ENCODE results near the gene CCSER1.
"Not testable (repeated sequence)": the region's sequence is repeated elsewhere in the genome, so short reads cannot be mapped to it uniquely, and the experiment has no call there.

The CCSER1 gene

DNA sequence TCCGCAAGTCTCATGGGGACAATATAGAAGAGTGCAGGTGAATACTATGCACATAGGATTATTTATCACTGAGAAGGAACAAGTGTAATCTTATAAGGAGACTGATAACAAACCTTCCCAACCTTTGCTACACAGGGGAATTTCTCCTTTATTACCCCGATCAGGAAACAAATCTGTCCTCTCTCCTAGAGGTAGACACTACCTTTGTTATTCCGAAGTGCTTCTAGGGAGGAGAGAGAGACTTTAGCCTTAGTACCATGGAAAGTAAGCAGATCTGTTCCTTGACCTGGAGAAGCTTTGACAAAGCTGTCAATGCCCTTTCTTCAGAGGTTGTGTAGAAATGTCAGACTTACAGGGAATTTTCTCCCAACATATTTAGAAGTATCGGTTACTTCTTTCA, 475.5 kb downstream of the CCSER1 start:
- Mint-ChIP-seq H3K27ac (no peak overlapping the region), H3K27me3 (no peaks in the 10 kb centered on the region), H3K4me3 (no peak overlapping the region), H3K9me3 (no peaks in the 10 kb centered on the region), H3K4me1 (ENCODE audit: low read depth) (no peaks in the 10 kb centered on the region), H3K36me3 (ENCODE audit: low read depth) (no peaks in the 10 kb centered on the region)

DNA sequence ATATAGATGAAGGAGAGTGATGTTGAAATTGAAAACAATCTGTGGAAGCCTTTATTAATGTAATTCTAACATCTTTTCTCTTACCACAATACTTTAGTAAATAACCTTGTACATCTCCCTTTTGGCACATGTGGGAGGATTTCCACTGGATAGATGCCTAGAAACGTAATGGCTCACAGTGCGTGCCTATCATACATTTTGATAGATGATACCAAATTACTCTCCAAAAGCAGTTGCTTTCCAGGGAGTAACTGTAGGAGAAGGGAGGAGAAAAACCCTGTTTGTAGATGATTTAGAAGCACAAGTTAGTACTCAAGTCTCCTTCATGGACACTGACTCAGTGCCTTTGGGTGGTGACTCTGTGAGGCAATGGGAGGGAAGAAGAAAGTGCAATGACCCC, 476.3 kb downstream of the CCSER1 start:
- H3K9me3 Mint-ChIP-seq = no peaks in the 10 kb centered on the region
- no peaks in the 10 kb centered on the region for H3K36me3 Mint-ChIP-seq (ENCODE audit: low read depth)
- H3K4me3 Mint-ChIP-seq = no peak overlapping the region
- H3K4me1 Mint-ChIP-seq (ENCODE audit: low read depth) = no peaks in the 10 kb centered on the region
- no peak overlapping the region for H3K27ac Mint-ChIP-seq
- H3K27me3 Mint-ChIP-seq = no peaks in the 10 kb centered on the region

GRCh38 chr4:90606781-90607180, 479.6 kb downstream of the CCSER1 start:
- Mint-ChIP-seq H3K36me3 (ENCODE audit: low read depth) (no peaks in the 10 kb centered on the region), H3K4me3 (no peak overlapping the region), H3K9me3 (no peaks in the 10 kb centered on the region), H3K4me1 (ENCODE audit: low read depth) (no peaks in the 10 kb centered on the region), H3K27me3 (no peaks in the 10 kb centered on the region), H3K27ac (no peak overlapping the region)

GRCh38 chr4:90614371-90614770, 487.2 kb downstream of the CCSER1 start:
- H3K27me3 Mint-ChIP-seq = no peaks in the 10 kb centered on the region
- H3K27ac Mint-ChIP-seq = no peak overlapping the region
- no peaks in the 10 kb centered on the region for H3K36me3 Mint-ChIP-seq (ENCODE audit: low read depth)
- H3K4me1 Mint-ChIP-seq (ENCODE audit: low read depth) = no peaks in the 10 kb centered on the region
- peaks cover 4% of the 10 kb centered on the region for H3K9me3 Mint-ChIP-seq
- no peak overlapping the region for H3K4me3 Mint-ChIP-seq

GRCh38 chr4:90621080-90621479, 493.9 kb downstream of the CCSER1 start:
- Mint-ChIP-seq H3K9me3 (peaks cover 3% of the 10 kb centered on the region), H3K4me1 (ENCODE audit: low read depth) (no peaks in the 10 kb centered on the region)

DNA sequence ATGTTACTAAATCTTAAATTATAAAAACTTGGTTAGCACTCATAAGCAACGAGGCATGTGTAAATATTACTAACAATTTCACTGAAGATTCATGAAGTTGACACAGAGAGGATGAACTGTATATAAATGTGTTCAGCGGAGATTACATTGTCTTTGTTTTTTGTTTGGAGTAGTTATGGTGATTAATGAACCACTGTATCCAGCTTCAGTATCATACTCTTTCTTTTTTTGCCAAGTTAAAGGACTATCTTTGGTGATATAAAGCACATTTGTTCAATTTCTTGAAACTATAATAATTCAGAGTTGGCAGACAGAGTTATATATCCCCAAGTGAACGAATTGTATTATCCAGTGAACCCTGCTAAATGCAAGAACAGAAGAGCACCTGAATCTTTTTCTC, 497.6 kb downstream of the CCSER1 start:
- no peak overlapping the region for H3K4me3 Mint-ChIP-seq
- H3K9me3 Mint-ChIP-seq = peaks cover 3% of the 10 kb centered on the region
- H3K4me1 Mint-ChIP-seq (ENCODE audit: low read depth) = no peaks in the 10 kb centered on the region
- H3K27ac Mint-ChIP-seq = no peak overlapping the region
- H3K27me3 Mint-ChIP-seq = no peaks in the 10 kb centered on the region
- H3K36me3 Mint-ChIP-seq (ENCODE audit: low read depth) = no peaks in the 10 kb centered on the region

More at GRCh38 chr4:90621080-90621479, 493.9 kb downstream of the CCSER1 start:
- H3K4me3 Mint-ChIP-seq = no peak overlapping the region
- H3K27ac Mint-ChIP-seq = no peak overlapping the region
- no peaks in the 10 kb centered on the region for H3K27me3 Mint-ChIP-seq
- no peaks in the 10 kb centered on the region for H3K36me3 Mint-ChIP-seq (ENCODE audit: low read depth)

DNA sequence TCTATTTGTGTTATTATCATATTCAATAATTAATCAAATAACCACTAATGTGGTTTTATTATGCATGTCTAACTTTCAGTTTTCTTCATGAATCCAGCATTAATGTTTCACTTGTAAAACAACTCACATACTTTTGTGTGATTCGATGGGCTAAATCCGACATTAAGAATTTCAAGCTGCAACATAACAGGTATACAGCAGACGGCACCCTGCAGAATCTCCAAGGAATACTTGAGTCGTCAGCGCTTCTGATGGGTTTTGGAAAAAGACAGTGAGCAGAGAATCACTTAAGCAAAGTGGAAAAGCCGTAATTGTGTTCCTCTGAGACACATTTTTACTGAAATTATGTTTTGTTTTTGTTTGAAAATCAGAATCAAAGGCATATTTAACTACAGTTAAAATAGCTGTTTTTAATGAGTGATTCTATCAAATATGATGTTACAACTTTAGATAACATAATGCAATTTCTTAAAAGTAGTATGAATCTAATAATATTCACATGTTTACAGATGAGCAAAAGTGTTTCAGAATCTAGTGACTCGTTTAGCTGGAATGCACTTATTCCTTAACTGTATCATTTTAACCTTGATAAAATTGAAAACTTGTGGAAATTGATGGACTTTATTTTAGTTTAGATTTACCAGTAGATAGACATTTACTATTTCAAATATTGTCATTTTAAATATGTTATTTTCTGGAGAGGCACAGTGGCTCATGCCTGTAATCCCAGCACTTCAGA, 514.8 kb downstream of the CCSER1 start:
- Mint-ChIP-seq H3K4me1 (ENCODE audit: low read depth) (no peaks in the 10 kb centered on the region), H3K27ac (no peak overlapping the region), H3K4me3 (no peak overlapping the region), H3K27me3 (no peaks in the 10 kb centered on the region), H3K36me3 (ENCODE audit: low read depth) (no peaks in the 10 kb centered on the region), H3K9me3 (peaks cover 10% of the 10 kb centered on the region)

GRCh38 chr4:90643156-90643555, 516.0 kb downstream of the CCSER1 start:
- Mint-ChIP-seq H3K9me3 (peaks cover 10% of the 10 kb centered on the region), H3K4me3 (no peak overlapping the region), H3K36me3 (ENCODE audit: low read depth) (no peaks in the 10 kb centered on the region), H3K27ac (no peak overlapping the region), H3K27me3 (no peaks in the 10 kb centered on the region), H3K4me1 (ENCODE audit: low read depth) (no peaks in the 10 kb centered on the region)

DNA sequence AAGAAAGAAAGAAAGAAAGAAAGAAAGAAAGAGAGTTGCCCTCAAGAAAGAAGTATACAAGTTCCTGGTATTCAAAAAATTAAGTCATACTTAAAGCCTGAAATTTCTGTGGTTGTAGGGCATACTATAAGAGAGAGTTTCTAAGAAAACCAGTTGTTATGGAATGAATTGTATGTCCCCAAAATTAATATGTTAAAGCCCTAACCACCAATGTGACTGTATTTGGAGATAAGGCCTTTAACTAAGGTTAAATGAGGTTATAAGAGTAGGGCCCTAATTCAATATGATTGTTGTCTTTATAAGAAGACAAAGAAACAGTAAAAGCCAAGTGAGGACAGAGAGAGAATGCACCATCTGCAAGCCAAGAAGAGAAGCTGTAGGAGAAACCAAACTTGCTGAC, 521.1 kb downstream of the CCSER1 start:
- Mint-ChIP-seq H3K27ac (no peak overlapping the region), H3K4me1 (ENCODE audit: low read depth) (no peaks in the 10 kb centered on the region), H3K27me3 (no peaks in the 10 kb centered on the region), H3K4me3 (no peak overlapping the region), H3K9me3 (peaks cover 10% of the 10 kb centered on the region), H3K36me3 (ENCODE audit: low read depth) (no peaks in the 10 kb centered on the region)

DNA sequence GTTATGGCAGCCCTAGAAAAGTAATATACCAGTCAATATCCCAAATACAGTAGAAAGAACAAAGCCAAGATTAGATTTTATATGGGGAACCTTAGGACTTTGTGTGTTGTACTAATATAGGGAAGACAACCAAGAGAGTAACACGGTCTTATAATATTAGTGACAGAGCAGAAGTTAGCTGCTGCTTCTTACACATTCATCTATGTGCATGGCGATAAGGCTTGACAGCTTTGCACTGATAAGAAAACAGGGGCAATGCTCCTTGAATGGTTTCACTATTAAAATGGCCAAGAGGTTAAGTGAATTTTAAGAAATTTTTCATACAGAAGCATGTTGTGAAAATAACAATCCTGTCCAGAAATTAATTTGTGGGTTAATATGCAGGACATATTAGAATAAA, 521.6 kb downstream of the CCSER1 start:
- H3K4me3 Mint-ChIP-seq = no peak overlapping the region
- no peaks in the 10 kb centered on the region for H3K36me3 Mint-ChIP-seq (ENCODE audit: low read depth)
- H3K4me1 Mint-ChIP-seq (ENCODE audit: low read depth) = no peaks in the 10 kb centered on the region
- no peaks in the 10 kb centered on the region for H3K27me3 Mint-ChIP-seq
- H3K27ac Mint-ChIP-seq = no peak overlapping the region
- peaks cover 10% of the 10 kb centered on the region for H3K9me3 Mint-ChIP-seq

DNA sequence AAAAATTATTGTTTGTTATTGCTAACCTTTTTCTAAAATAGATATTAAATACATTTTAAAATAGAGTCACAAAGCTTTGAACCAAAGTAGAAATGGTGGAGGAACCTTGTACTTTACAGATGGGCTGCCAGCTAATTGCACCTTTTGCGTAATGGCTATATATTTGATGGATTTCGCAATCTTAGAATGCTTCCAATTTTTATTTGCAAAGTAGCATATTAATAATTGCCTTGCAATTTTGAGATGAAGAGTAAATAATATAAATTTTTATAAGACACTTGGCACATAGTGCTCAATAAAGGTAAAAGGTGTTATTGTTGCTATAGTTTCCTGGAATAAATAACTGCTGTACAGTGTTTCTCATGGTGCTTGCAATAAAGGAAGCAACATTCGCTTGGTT, 533.5 kb downstream of the CCSER1 start:
- H3K9me3 Mint-ChIP-seq = peaks cover 9% of the 10 kb centered on the region
- H3K4me3 Mint-ChIP-seq = no peak overlapping the region
- H3K4me1 Mint-ChIP-seq (ENCODE audit: low read depth) = no peaks in the 10 kb centered on the region
- H3K27me3 Mint-ChIP-seq = no peaks in the 10 kb centered on the region
- H3K36me3 Mint-ChIP-seq (ENCODE audit: low read depth) = no peaks in the 10 kb centered on the region
- no peak overlapping the region for H3K27ac Mint-ChIP-seq

- Mint-ChIP-seq H3K4me3 (no peak overlapping the region), H3K9me3 (peaks cover 3% of the 10 kb centered on the region), H3K4me1 (ENCODE audit: low read depth) (no peaks in the 10 kb centered on the region), H3K27ac (no peak overlapping the region), H3K27me3 (no peaks in the 10 kb centered on the region), H3K36me3 (ENCODE audit: low read depth) (no peaks in the 10 kb centered on the region)
Observed at GRCh38 chr4:90670183-90670582, 543.0 kb downstream of the CCSER1 start.

DNA sequence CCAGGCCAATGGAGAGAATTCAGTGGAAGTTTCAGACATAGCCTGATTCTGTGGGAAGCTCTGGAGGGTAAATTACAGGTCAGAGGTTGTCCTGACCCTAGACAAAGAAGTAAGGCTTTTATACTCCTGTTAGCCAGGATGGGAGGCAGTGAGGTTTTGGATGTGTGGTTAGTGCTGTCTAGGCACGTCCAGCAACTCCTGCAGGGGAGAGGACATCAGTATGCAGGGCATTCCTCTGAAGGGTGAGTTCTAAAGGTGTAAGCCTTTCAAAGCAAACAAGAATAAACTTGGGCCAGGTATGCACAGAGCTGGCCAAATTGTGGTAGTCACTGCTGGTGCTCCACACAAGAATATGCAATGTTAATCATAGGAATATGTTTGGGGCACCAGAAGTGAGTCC, 562.5 kb downstream of the CCSER1 start:
- H3K4me1 Mint-ChIP-seq (ENCODE audit: low read depth) = no peaks in the 10 kb centered on the region

GRCh38 chr4:90695411-90695810, 568.2 kb downstream of the CCSER1 start:
- no peak overlapping the region for H3K4me3 Mint-ChIP-seq

More for the DNA sequence above, 562.5 kb downstream of the CCSER1 start:
- H3K27ac Mint-ChIP-seq = no peak overlapping the region
- H3K9me3 Mint-ChIP-seq = no peaks in the 10 kb centered on the region
- no peaks in the 10 kb centered on the region for H3K27me3 Mint-ChIP-seq
- H3K4me3 Mint-ChIP-seq = no peak overlapping the region
- no peaks in the 10 kb centered on the region for H3K36me3 Mint-ChIP-seq (ENCODE audit: low read depth)

DNA sequence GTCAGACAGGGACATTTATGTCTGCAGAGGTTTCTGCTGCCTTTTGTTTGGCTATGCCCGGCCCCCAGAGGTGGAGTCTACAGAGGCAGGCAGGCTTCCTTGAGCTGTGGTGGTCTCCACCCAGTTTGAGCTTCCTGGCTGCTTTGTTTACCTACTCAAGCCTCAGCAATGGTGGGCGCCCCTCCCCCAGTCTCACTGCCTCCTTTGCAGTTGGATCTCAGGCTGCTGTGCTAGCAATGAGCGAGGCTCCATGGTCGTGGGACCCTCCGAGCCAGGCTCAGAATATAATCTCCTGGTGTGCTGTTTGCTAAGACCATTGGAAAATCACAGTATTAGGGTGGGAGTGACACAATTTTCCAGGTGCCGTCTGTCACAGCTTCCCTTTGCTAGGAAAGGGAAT, 578.3 kb downstream of the CCSER1 start:
- not testable (repeated sequence) for H3K27me3 Mint-ChIP-seq; H3K4me3 Mint-ChIP-seq; H3K27ac Mint-ChIP-seq; H3K4me1 Mint-ChIP-seq (ENCODE audit: low read depth); H3K36me3 Mint-ChIP-seq (ENCODE audit: low read depth); H3K9me3 Mint-ChIP-seq

More at GRCh38 chr4:90695411-90695810, 568.2 kb downstream of the CCSER1 start:
- H3K9me3 Mint-ChIP-seq = peaks cover 13% of the 10 kb centered on the region
- no peaks in the 10 kb centered on the region for H3K4me1 Mint-ChIP-seq (ENCODE audit: low read depth)
- no peak overlapping the region for H3K27ac Mint-ChIP-seq
- no peaks in the 10 kb centered on the region for H3K27me3 Mint-ChIP-seq
- no peaks in the 10 kb centered on the region for H3K36me3 Mint-ChIP-seq (ENCODE audit: low read depth)

DNA sequence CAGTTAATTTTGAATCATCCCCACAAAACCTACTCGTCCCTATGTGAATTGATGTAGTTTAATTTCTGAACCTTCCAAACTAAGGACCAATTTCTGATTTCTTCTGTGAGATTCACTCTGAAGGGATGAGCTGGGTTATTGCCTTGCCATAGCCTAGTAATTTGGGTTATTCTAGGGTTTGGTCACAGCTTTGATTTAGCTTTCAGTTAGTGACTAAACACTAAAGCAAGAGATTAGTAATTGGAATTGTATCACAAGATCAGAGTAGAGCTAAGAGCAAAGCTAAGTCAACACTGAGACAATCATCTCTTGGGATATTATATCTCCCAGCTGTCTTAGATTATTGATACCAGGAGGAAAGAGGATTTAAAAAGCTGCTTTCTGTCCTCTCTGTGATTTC, 588.0 kb downstream of the CCSER1 start:
- Mint-ChIP-seq H3K9me3 (peaks cover 6% of the 10 kb centered on the region), H3K27me3 (no peaks in the 10 kb centered on the region), H3K4me1 (ENCODE audit: low read depth) (no peaks in the 10 kb centered on the region), H3K4me3 (no peak overlapping the region), H3K36me3 (ENCODE audit: low read depth) (no peaks in the 10 kb centered on the region), H3K27ac (no peak overlapping the region)
